Activated CD8-positive, alpha-beta T cell treated with anti-CD3 and anti-CD28 coated beads for 36 hours (primary cell): ENCODE data around the gene ADARB1. TPM values are rescaled to one million over a fixed set of nuclear protein-coding genes. Genes with fewer than 3 reads are reported as not detected.
"Not testable (repeated sequence)": the region's sequence is repeated elsewhere in the genome, so short reads cannot be mapped to it uniquely, and the experiment has no call there.

ENCODE experiments used
- ATAC-seq: fragments of 200-7000 bp; cut with Tn5 transposase; one replicate; pipeline ENCODE4 v1.10.0; 2021; ENCODE audit warnings: mild to moderate bottlenecking, moderate library complexity
- CTCF ChIA-PET: fragments of 350-600 bp; sonication (Branson Sonifier 250); formaldehyde crosslinking; loops from one replicate; lab custom pipeline; 2021; ENCODE audit warnings: antibody characterized with exemption; lab: Charles Lee
- POLR2A ChIA-PET: fragments of 350-600 bp; sonication (Branson Sonifier 250); formaldehyde crosslinking; loops from one replicate; lab custom pipeline; 2021; ENCODE audit warnings: antibody characterized with exemption; lab: Charles Lee
- DNase-seq: peaks from one replicate; pipeline ENCODE4 v3.0.0-alpha.2; 2020
- H3K27ac Mint-ChIP-seq: one replicate; pipeline ENCODE4 v1.8.0; 2021; ENCODE audit warnings: mild to moderate bottlenecking, mixed read lengths
- H3K27me3 Mint-ChIP-seq: one replicate; pipeline ENCODE4 v1.8.0; 2021; ENCODE audit warnings: mixed read lengths
- H3K36me3 Mint-ChIP-seq: one replicate; pipeline ENCODE4 v1.8.0; 2021; ENCODE audit warnings: low read depth, mixed read lengths
- H3K4me1 Mint-ChIP-seq: one replicate; pipeline ENCODE4 v1.8.0; 2021; ENCODE audit warnings: low read depth, mixed read lengths
- H3K4me3 Mint-ChIP-seq: one replicate; pipeline ENCODE4 v1.8.0; 2021; ENCODE audit warnings: mild to moderate bottlenecking, moderate library complexity, mixed read lengths
- H3K9me3 Mint-ChIP-seq: one replicate; pipeline ENCODE4 v1.8.0; 2021; ENCODE audit warnings: mixed read lengths
- CTCF ChIP-seq: fragments of 200-600 bp; IDR thresholded peaks from one replicate; pipeline ENCODE4 v1.8.0; 2022; ENCODE audit warnings: antibody characterized with exemption, mild to moderate bottlenecking
- intact Hi-C: fragments of 100-400 bp; cut with micrococcal nuclease; formaldehyde crosslinking; loops from one replicate; pipeline ENCODE4 v1.10.0; 2022
- total RNA-seq, 2 experiments: library from RNA; stranded (reverse); gene quantifications; one replicate each; pipeline ENCODE4 v1.2.3, GENCODE V29; 2021

Gene ADARB1
- total RNA-seq, 2 experiments from 2014 or later: 36.2 to 37.1 TPM

- no peak for DNase-seq
- Mint-ChIP-seq H3K4me3 (no peak overlapping the region), H3K27me3 (no peaks in the 10 kb centered on the region), H3K4me1 (peaks cover 5% of the 10 kb centered on the region), H3K36me3 (peaks cover 5% of the 10 kb centered on the region), H3K9me3 (no peaks in the 10 kb centered on the region), H3K27ac (no peak overlapping the region)
- TF ChIP-seq CTCF: no peak
- intact Hi-C loops: loop anchor here (5.0 to 10.0 kb wide), 2 partner anchors 62 to 189 kb away; partner anchors contain the start of gene ADARB1
- ChIA-PET CTCF (interaction anchor here (0.6 to 8.1 kb wide), 38 partner anchors 9 to 337 kb away, joined by 3 to 158 read pairs (median 6); partner anchors contain the start of gene SLX9), POLR2A (interaction anchor here (0.7 kb wide), 1 partner anchor 54 kb away, joined by 3 read pairs; no protein-coding TSS in a partner anchor)
- ATAC-seq: no peak
These were observed 62.1 kb downstream of the ADARB1 start for GRCh38 chr21:45136500-45136899.

- TF ChIP-seq CTCF: peak; percentile 66
- Mint-ChIP-seq H3K36me3 (peaks cover 5% of the 10 kb centered on the region), H3K27me3 (no peaks in the 10 kb centered on the region), H3K27ac (peak overlapping the region; percentile 10), H3K9me3 (no peaks in the 10 kb centered on the region), H3K4me3 (no peak overlapping the region), H3K4me1 (peaks cover 5% of the 10 kb centered on the region)
- ChIA-PET CTCF (interaction anchor here (0.6 to 8.1 kb wide), 57 partner anchors 9 to 338 kb away, joined by 3 to 158 read pairs (median 4); partner anchors contain the start of genes POFUT2 and SLX9), POLR2A (interaction anchor here (0.7 to 1.1 kb wide), 3 partner anchors 8 to 54 kb away, joined by 3 to 4 read pairs (median 4); no protein-coding TSS in a partner anchor)
- no peak for ATAC-seq
- intact Hi-C loops: loop anchor here (5.0 to 10.0 kb wide), 2 partner anchors 62 to 190 kb away; partner anchors contain the start of gene ADARB1
- peak; percentile 86 for DNase-seq
These were observed 62.7 kb downstream of the ADARB1 start for GRCh38 chr21:45136927-45137611.

GRCh38 chr21:45137612-45137937, 63.2 kb downstream of the ADARB1 start:
- H3K27me3 Mint-ChIP-seq: no peaks in the 10 kb centered on the region
- no peaks in the 10 kb centered on the region for H3K9me3 Mint-ChIP-seq
- ATAC-seq (no peak), DNase-seq (no peak)
- peaks cover 5% of the 10 kb centered on the region for H3K36me3 Mint-ChIP-seq
- peaks cover 3% of the 10 kb centered on the region for H3K4me1 Mint-ChIP-seq
- intact Hi-C loops: loop anchor here (5.0 to 10.0 kb wide), 2 partner anchors 63 to 190 kb away; partner anchors contain the start of gene ADARB1
- TF ChIP-seq CTCF: no peak
- H3K27ac Mint-ChIP-seq: peak overlapping the region; percentile 10
- ChIA-PET CTCF (interaction anchor here (0.6 to 8.1 kb wide), 56 partner anchors 10 to 329 kb away, joined by 3 to 158 read pairs (median 5); partner anchors contain the start of genes POFUT2 and SLX9), POLR2A (interaction anchor here (0.8 to 1.1 kb wide), 3 partner anchors 9 to 25 kb away, joined by 3 to 4 read pairs (median 4); no protein-coding TSS in a partner anchor)
- H3K4me3 Mint-ChIP-seq: no peak overlapping the region

GRCh38 chr21:45138199-45139002, 64.0 kb downstream of the ADARB1 start:
- H3K4me3 Mint-ChIP-seq: no peak overlapping the region
- H3K27ac Mint-ChIP-seq: no peak overlapping the region
- POLR2A ChIA-PET: interaction anchor here (0.5 to 1.1 kb wide), 5 partner anchors 13 to 160 kb away, joined by 3 to 4 read pairs (median 3); no protein-coding TSS in a partner anchor
- CTCF ChIA-PET: interaction anchor here (0.6 to 8.1 kb wide), 67 partner anchors 9 to 330 kb away, joined by 3 to 158 read pairs (median 4); partner anchors contain the start of genes POFUT2 and SLX9
- H3K27me3 Mint-ChIP-seq: no peaks in the 10 kb centered on the region
- peaks cover 6% of the 10 kb centered on the region for H3K36me3 Mint-ChIP-seq
- intact Hi-C loops: loop anchor here (5.0 to 10.0 kb wide), 2 partner anchors 64 to 191 kb away; partner anchors contain the start of gene ADARB1
- TF ChIP-seq CTCF: peak; percentile 79
- DNase-seq (peak; percentile 87), ATAC-seq (peak; percentile 72)
- H3K9me3 Mint-ChIP-seq: no peaks in the 10 kb centered on the region
- H3K4me1 Mint-ChIP-seq: no peaks in the 10 kb centered on the region

GRCh38 chr21:45139003-45139360, 64.6 kb downstream of the ADARB1 start:
- ATAC-seq, DNase-seq, H3K27me3 Mint-ChIP-seq, H3K9me3 Mint-ChIP-seq, H3K27ac Mint-ChIP-seq, H3K36me3 Mint-ChIP-seq, H3K4me3 Mint-ChIP-seq, H3K4me1 Mint-ChIP-seq: not testable (repeated sequence)
- ChIA-PET POLR2A (interaction anchor here (0.8 kb wide), 1 partner anchor 17 kb away, joined by 3 read pairs; no protein-coding TSS in a partner anchor), CTCF (interaction anchor here (0.8 to 8.1 kb wide), 37 partner anchors 9 to 331 kb away, joined by 3 to 158 read pairs (median 8); partner anchors contain the start of gene SLX9)
- intact Hi-C loops: loop anchor here (5.0 to 10.0 kb wide), 2 partner anchors 64 to 192 kb away; partner anchors contain the start of gene ADARB1
